ENCODE results near the gene MAP3K14. TPM values are rescaled to one million over a fixed set of nuclear protein-coding genes. Genes with fewer than 3 reads are reported as not detected.
A peak's percentile ranks its signal among the peaks of the same experiment; 100 is the strongest.

MAP3K14 gene
- total and polyA plus RNA-seq, 11 donors: 9.0 to 21.9 (median 11.4) TPM

- H3K27ac ChIP-seq: peak overlapping the region in 10 of 12 donors; percentile 8 to 89 (median 54)
- DNase-seq: peak in 2 of 5 donors; percentile 73 to 79
Measured at GRCh38 chr17:45279898-45280297, 36.9 kb downstream of the MAP3K14 start.

GRCh38 chr17:45277992-45278391 is 38.8 kb downstream of the MAP3K14 start:
- Histone ChIP-seq H3K4me3 (peak overlapping the region in 1 of 12 donors; percentile 33), H3K36me3 (peaks cover 0 to 52% (median 33%) of the 10 kb centered on the region in 9 donors), H3K9me3 (no peaks in the 10 kb centered on the region), H3K27ac (peak overlapping the region; percentile 28 to 89 (median 78)), H3K4me1 (peaks cover 0 to 49% (median 32%) of the 10 kb centered on the region in 12 donors), H3K27me3 (no peaks in the 10 kb centered on the region)
- DNase-seq: peak in 2 of 5 donors; percentile 55 to 63
- ATAC-seq: peak; percentile 26 to 78 (median 68)
- TF ChIP-seq POLR2A (IDR thresholded peaks at IDR 0.05): no peak
- no peak for TF ChIP-seq CTCF (IDR thresholded peaks at IDR 0.05)
- 4 to 15% (median 10%) methylated on average over 7 of the region's 7 CpGs for WGBS, 4 donors
- intact Hi-C loops (cut with DNase I): loop anchor here (1.0 to 5.0 kb wide), 7 partner anchors 34 to 107 kb away; partner anchors contain the start of genes MAP3K14 (in 8 of the 10) and FMNL1 (in 1 of the 10)

More at GRCh38 chr17:45279898-45280297, 36.9 kb downstream of the MAP3K14 start:
- intact Hi-C loops (cut with DNase I): loop anchor here in 7 of 10 donors (2.0 to 5.0 kb wide), 6 partner anchors 32 to 105 kb away; partner anchors contain the start of genes MAP3K14 (in 5 of the 7) and FMNL1 (in 1 of the 7)
- no peaks in the 10 kb centered on the region for H3K27me3 ChIP-seq
- H3K4me3 ChIP-seq: no peak overlapping the region
- TF ChIP-seq POLR2A (IDR thresholded peaks at IDR 0.05): no peak
- H3K4me1 ChIP-seq: peaks cover 0 to 68% (median 46%) of the 10 kb centered on the region in 12 donors
- H3K36me3 ChIP-seq: peaks cover 0 to 54% (median 37%) of the 10 kb centered on the region in 9 donors
- 46 to 58% (median 54%) methylated on average over 3 of the region's 3 CpGs for WGBS, 4 donors
- no peaks in the 10 kb centered on the region for H3K9me3 ChIP-seq
- ATAC-seq: peak; percentile 39 to 62 (median 44)

- H3K27me3 ChIP-seq: no peaks in the 10 kb centered on the region
- ATAC-seq: peak; percentile 62 to 76 (median 67)
- H3K9me3 ChIP-seq: no peaks in the 10 kb centered on the region
- peak; percentile 90 to 97 (median 93) for DNase-seq
- H3K4me1 ChIP-seq: peaks cover 0 to 43% (median 26%) of the 10 kb centered on the region in 12 donors
- intact Hi-C loops (cut with DNase I): loop anchor here in 9 of 10 donors (1.0 to 5.0 kb wide), 7 partner anchors 35 to 108 kb away; partner anchors contain the start of genes MAP3K14 (in 5 of the 9) and FMNL1 (in 1 of the 9)
- 7 to 15% (median 11%) methylated on average over 15 to 16 of the region's 16 CpGs for WGBS, 4 donors
- peak overlapping the region in 1 of 12 donors; percentile 33 for H3K4me3 ChIP-seq
- peak overlapping the region; percentile 28 to 89 (median 78) for H3K27ac ChIP-seq
- peaks cover 0 to 52% (median 33%) of the 10 kb centered on the region in 9 donors for H3K36me3 ChIP-seq
- TF ChIP-seq CTCF (IDR thresholded peaks at IDR 0.05) (peak; percentile 72 to 87 (median 82)), POLR2A (IDR thresholded peaks at IDR 0.05) (peak in 1 of 2 donors; percentile 25)
Measured at GRCh38 chr17:45277216-45277849, 39.5 kb downstream of the MAP3K14 start.

- DNase-seq (no peak), ATAC-seq (no peak)
- no peak overlapping the region for H3K4me3 ChIP-seq
- peaks cover 0 to 38% (median 24%) of the 10 kb centered on the region in 12 donors for H3K4me1 ChIP-seq
- H3K9me3 ChIP-seq: no peaks in the 10 kb centered on the region
- intact Hi-C loops (cut with DNase I): loop anchor here in 8 of 10 donors (2.0 to 5.0 kb wide), 6 partner anchors 36 to 109 kb away; partner anchors contain the start of genes MAP3K14 (in 5 of the 8) and FMNL1 (in 1 of the 8)
- peaks cover 0 to 55% (median 39%) of the 10 kb centered on the region in 9 donors for H3K36me3 ChIP-seq
- TF ChIP-seq POLR2A (IDR thresholded peaks at IDR 0.05): no peak
- TF ChIP-seq CTCF (IDR thresholded peaks at IDR 0.05): no peak
- H3K27me3 ChIP-seq: no peaks in the 10 kb centered on the region
- 57 to 68% (median 63%) methylated on average over 5 to 6 of the region's 6 CpGs for WGBS, 4 donors
- H3K27ac ChIP-seq: peak overlapping the region in 4 of 12 donors; percentile 15 to 89 (median 50)
Measured at GRCh38 chr17:45276031-45276430, 40.8 kb downstream of the MAP3K14 start.
